Stimulated activated naive CD8-positive, alpha-beta T cell treated with anti-CD3 and anti-CD28 coated beads, Interleukin-15, amount 100 ng/mL, for 72 hours (primary cell): ENCODE measurements around the gene CPB1.

Source experiments
- ATAC-seq: fragments of 150-1000 bp; cut with Tn5 transposase; 2 replicates; pipeline ENCODE4 v1.10.0; 2021; ENCODE audit warnings: mild to moderate bottlenecking, moderate library complexity
- DNase-seq, 2 donors: peaks; one replicate each; pipeline ENCODE4 v3.0.0; 2021 to 2022
- H3K27ac Mint-ChIP-seq, 2 donors: one replicate each; pipeline ENCODE4 v1.8.0; 2022; ENCODE audit warnings: mild to moderate bottlenecking in 2 of 2, mixed read lengths in 2 of 2, moderate library complexity in 2 of 2
- H3K27me3 Mint-ChIP-seq: one replicate; pipeline ENCODE4 v1.8.0; 2022; ENCODE audit warnings: mixed read lengths
- H3K4me1 Mint-ChIP-seq: one replicate; pipeline ENCODE4 v1.8.0; 2022; ENCODE audit warnings: mild to moderate bottlenecking, mixed read lengths
- H3K4me3 Mint-ChIP-seq, 2 donors: one replicate each; pipeline ENCODE4 v1.8.0; 2022; ENCODE audit warnings: mild to moderate bottlenecking in 2 of 2, mixed read lengths in 2 of 2, moderate library complexity in 1 of 2
- H3K9me3 Mint-ChIP-seq, 2 donors: one replicate each; pipeline ENCODE4 v1.8.0; 2022; ENCODE audit warnings: mixed read lengths in 2 of 2

Gene CPB1

DNA sequence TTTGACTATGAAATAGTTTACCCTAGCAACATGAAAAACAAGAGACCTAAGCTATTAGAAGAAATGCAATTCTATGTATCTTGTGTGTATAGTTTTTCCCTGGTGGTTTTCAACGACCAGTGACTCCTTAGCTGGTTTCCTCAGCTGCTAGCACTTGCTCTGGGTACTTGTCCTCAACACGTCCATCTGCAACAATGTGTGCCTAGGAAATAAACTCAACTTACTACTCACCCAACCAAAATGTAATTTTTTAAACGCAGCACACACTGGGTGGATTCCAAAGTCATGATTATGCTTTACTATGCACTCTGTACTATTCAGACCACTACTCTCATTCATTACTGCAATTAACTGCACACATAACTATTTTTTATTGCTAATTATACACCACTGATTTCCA is 68.5 kb downstream of the CPB1 start:
- H3K4me3 Mint-ChIP-seq: no peak overlapping the region
- H3K4me1 Mint-ChIP-seq: no peaks in the 10 kb centered on the region
- H3K9me3 Mint-ChIP-seq: no peaks in the 10 kb centered on the region
- ATAC-seq (no peak), DNase-seq (no peak)
- H3K27me3 Mint-ChIP-seq: peaks cover 23% of the 10 kb centered on the region
- no peak overlapping the region for H3K27ac Mint-ChIP-seq

DNA sequence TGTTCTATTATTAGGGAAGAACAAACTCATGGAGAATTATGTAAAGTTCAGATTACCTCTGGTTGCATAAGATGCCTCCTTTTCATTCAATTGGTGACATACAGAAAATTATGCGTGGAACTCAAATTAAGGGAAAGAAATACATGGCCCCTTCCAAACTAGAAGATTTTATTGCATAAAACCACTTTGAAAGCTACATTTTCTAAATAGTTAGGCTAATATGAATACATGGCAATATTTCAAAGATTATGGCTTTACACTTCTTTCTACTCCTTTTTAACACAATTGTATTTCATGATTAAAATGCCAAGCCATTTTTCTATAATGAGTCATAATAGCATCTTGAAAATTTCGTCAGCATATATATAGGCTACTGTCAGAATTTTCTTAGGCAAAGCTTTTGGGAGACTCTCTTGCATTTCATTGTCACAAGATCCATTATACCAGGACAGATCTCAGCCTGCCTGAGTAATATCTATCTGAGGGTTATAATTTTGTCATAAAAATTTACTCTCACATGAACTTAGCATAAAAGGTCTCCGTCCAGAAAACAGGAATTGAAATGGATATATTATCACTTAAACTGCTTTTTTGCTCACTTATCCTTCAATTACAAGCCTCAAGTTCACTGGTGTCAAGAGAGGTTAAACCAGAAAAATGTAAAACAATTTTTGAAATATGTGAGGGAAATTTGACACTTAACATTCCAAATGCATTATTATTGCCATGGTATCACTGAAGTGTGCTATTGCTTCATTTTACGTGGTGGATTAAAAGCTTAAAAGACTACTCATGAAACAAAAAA is 74.6 kb downstream of the CPB1 start:
- no peak overlapping the region for H3K27ac Mint-ChIP-seq
- no peaks in the 10 kb centered on the region for H3K9me3 Mint-ChIP-seq
- no peak for DNase-seq
- no peak for ATAC-seq
- no peaks in the 10 kb centered on the region for H3K4me1 Mint-ChIP-seq
- no peak overlapping the region for H3K4me3 Mint-ChIP-seq
- peaks cover 6% of the 10 kb centered on the region for H3K27me3 Mint-ChIP-seq

DNA sequence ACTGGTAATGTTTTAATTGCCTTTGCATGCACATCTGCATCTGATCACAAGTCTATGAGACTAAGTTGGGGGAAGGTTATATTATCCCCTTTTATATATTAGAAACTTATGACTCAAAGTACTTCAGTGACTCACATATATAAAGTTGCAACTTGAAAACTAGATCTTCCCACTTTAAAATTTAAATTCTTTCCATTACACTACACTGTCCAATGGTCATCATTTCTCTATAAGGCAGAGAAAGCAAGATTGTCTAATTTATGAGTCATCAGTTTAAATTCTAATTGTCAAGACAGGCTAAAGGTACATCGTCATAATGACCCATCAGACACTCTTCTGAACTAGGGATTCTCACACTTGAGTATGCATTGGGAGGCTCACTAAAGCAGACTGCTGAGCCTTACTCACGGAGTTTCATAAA is 75.4 kb downstream of the CPB1 start:
- DNase-seq: no peak
- ATAC-seq: no peak

DNA sequence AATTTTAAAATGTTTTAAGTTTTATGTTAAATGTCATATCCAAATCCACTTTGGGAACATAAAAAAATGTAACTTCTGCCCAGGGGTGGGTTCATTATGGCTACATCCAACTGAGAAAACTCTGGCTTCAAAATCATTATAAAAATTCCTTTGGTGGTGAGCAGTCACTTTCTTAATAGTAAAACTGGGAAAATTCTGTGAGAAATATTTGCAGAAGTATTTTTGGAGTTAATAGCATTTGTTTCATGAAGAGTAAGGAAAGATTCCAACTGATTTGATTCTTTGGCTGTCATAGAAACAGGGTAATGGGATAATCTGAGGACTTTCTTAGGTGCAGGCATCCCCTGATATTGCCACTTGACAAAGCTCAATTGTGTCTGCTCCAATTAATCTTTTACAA is 76.3 kb downstream of the CPB1 start:
- H3K27me3 Mint-ChIP-seq: peaks cover 21% of the 10 kb centered on the region
- no peak for ATAC-seq
- no peaks in the 10 kb centered on the region for H3K4me1 Mint-ChIP-seq
- no peaks in the 10 kb centered on the region for H3K9me3 Mint-ChIP-seq
- no peak for DNase-seq
- H3K27ac Mint-ChIP-seq: no peak overlapping the region
- H3K4me3 Mint-ChIP-seq: no peak overlapping the region

More for the DNA sequence above, 75.4 kb downstream of the CPB1 start:
- H3K9me3 Mint-ChIP-seq: no peaks in the 10 kb centered on the region
- no peak overlapping the region for H3K4me3 Mint-ChIP-seq
- no peak overlapping the region for H3K27ac Mint-ChIP-seq
- H3K27me3 Mint-ChIP-seq: peaks cover 14% of the 10 kb centered on the region
- no peaks in the 10 kb centered on the region for H3K4me1 Mint-ChIP-seq

DNA sequence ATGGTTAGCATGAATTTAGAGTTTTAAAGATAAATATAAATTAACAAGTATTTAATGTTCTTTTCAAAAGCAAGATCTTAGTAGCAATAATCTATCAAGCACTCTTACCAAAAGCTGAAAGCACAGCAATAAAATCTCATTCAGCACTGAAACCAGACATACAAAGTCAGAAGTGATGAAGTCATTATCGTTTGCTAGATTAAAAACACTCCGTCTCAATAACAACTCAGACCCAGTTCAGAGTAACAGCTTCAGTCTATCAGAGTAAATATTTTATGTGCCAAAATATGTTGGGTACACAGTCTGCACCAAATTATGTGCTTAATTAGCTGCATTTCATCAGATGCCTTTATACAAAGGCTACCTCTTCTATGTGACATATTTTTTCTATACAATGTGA is 79.1 kb downstream of the CPB1 start:
- DNase-seq (no peak), ATAC-seq (no peak)
- H3K4me3 Mint-ChIP-seq: no peak overlapping the region
- no peaks in the 10 kb centered on the region for H3K4me1 Mint-ChIP-seq
- no peaks in the 10 kb centered on the region for H3K9me3 Mint-ChIP-seq
- H3K27ac Mint-ChIP-seq: no peak overlapping the region
- H3K27me3 Mint-ChIP-seq: peaks cover 31% of the 10 kb centered on the region
